GM12878 (cell line): ENCODE measurements around the gene ADCY7. TPM values are rescaled to one million over a fixed set of nuclear protein-coding genes. Genes with fewer than 3 reads are reported as not detected.

Experiments used
- ATAC-seq: fragments of 200-7000 bp; cut with Tn5 transposase; 3 replicates; pipeline ENCODE4 v1.9.1; 2020; ENCODE audit warnings: mild to moderate bottlenecking, moderate library complexity
- BruUV-seq: library from RNA; stranded (reverse); fragments of 400-500 nt; replicated peaks from 2 replicates; lab custom pipeline; 2021; lab: Mats Ljungman, UMichigan
- CTCF ChIA-PET: fragments of 300-600 bp; sonication (Branson Sonifier 250); formaldehyde crosslinking; extraction: SDS; loops from one replicate; lab custom pipeline; 2021; ENCODE audit warnings: inconsistent platforms; lab: Yijun Ruan, JAX
- POLR2A ChIA-PET: fragments of 350-600 bp; formaldehyde crosslinking; extraction: SDS; loops from one replicate; lab custom pipeline; 2021; ENCODE audit warnings: inconsistent platforms; lab: Charles Lee
- RAD21 ChIA-PET: fragments of 300-600 bp; sonication (Branson Sonifier 250); formaldehyde crosslinking; loops from one replicate; lab custom pipeline; 2023; ENCODE audit warnings: antibody characterized with exemption; ENCODE audit not compliant: unreplicated experiment; lab: Charles Lee
- SMC1A ChIA-PET: fragments of 300-600 bp; sonication (Branson Sonifier 250); formaldehyde crosslinking; loops from one replicate; lab custom pipeline; 2023; ENCODE audit not compliant: unreplicated experiment, uncharacterized antibody; lab: Charles Lee
- DNase-seq: peaks from one replicate; pipeline ENCODE4 v3.0.0-alpha.2; 2011; ENCODE audit warnings: low read depth, low spot score
- FAIRE-seq: peaks from 3 replicates; lab custom pipeline; 2011; peaks lifted over from hg19 to GRCh38; lab: Jason Lieb, UNC
- H2AFZ ChIP-seq: 2 replicates; pipeline ENCODE4 v1.6.0; 2011; ENCODE audit warnings: low read depth, low read length, control low read depth; ENCODE audit not compliant: control insufficient read depth
- H3K27ac ChIP-seq: 2 replicates; pipeline ENCODE4 v1.5.1; 2011; ENCODE audit warnings: control low read depth; ENCODE audit not compliant: control insufficient read depth, insufficient read depth
- H3K27me3 ChIP-seq, 2 experiments: replicated peaks in 1 of 2; 2 replicates each; pipeline versions ENCODE4 v1.6.0 to v1.6.1; 2011; ENCODE audit warnings: low read length in 1 of 2; ENCODE audit not compliant: control insufficient read depth in 2 of 2, insufficient read depth in 2 of 2
- H3K36me3 ChIP-seq, 2 experiments: 2 replicates each; pipeline ENCODE4 v1.5.1; 2011; ENCODE audit warnings: low read length in 1 of 2; ENCODE audit not compliant: control insufficient read depth in 2 of 2, insufficient read depth in 2 of 2
- H3K4me1 ChIP-seq: 2 replicates; pipeline ENCODE4 v1.6.1; 2011; ENCODE audit warnings: mild to moderate bottlenecking, low read length, moderate library complexity, mixed read lengths; ENCODE audit not compliant: control insufficient read depth, insufficient read depth
- H3K4me2 ChIP-seq: 2 replicates; pipeline ENCODE4 v1.6.0; 2011; ENCODE audit warnings: control low read depth; ENCODE audit not compliant: control insufficient read depth, insufficient read depth
- H3K4me3 ChIP-seq: fragments of 200-600 bp; sonication (generic); 2 replicates; pipeline ENCODE4 v1.5.1; 2016
- H3K79me2 ChIP-seq: 2 replicates; pipeline ENCODE4 v1.6.0; 2011; ENCODE audit warnings: low read length; ENCODE audit not compliant: control insufficient read depth, insufficient read depth
- H3K9ac ChIP-seq: 2 replicates; pipeline ENCODE4 v1.8.0; 2011; ENCODE audit warnings: low read length, control low read depth, mixed read lengths; ENCODE audit not compliant: control insufficient read depth, insufficient read depth
- H3K9me3 ChIP-seq: replicated peaks from 3 replicates; pipeline ENCODE4 v1.5.1; 2011; ENCODE audit warnings: mild to moderate bottlenecking, low read length; ENCODE audit not compliant: control insufficient read depth, insufficient read depth
- H4K20me1 ChIP-seq: 2 replicates; pipeline ENCODE4 v1.6.0; 2011; ENCODE audit not compliant: control insufficient read depth, insufficient read depth
- BCL3 ChIP-seq: IDR thresholded peaks from 2 replicates; pipeline ENCODE4 v1.6.1; 2011; ENCODE audit warnings: borderline replicate concordance, low read depth, mild to moderate bottlenecking, moderate library complexity, low read length; ENCODE audit not compliant: insufficient read depth, poor library complexity, severe bottlenecking
- BCLAF1 ChIP-seq: fragments of 450-650 bp; IDR thresholded peaks from 2 replicates; pipeline ENCODE4 v1.6.1; 2017; ENCODE audit warnings: antibody characterized with exemption, mild to moderate bottlenecking, moderate library complexity
- E4F1 ChIP-seq: fragments of 450-650 bp; IDR thresholded peaks from 2 replicates; pipeline ENCODE4 v1.6.1; 2018; ENCODE audit warnings: borderline replicate concordance, mild to moderate bottlenecking; ENCODE audit not compliant: partially characterized antibody
- FOXK2 ChIP-seq: fragments of 450-650 bp; IDR thresholded peaks from 2 replicates; pipeline ENCODE4 v1.6.1; 2017; ENCODE audit warnings: mild to moderate bottlenecking, moderate library complexity
- GATAD2B ChIP-seq: fragments of 450-650 bp; conservative IDR thresholded peaks from 2 replicates; pipeline ENCODE4 v1.6.1; 2017; ENCODE audit warnings: low read depth, mild to moderate bottlenecking, moderate library complexity
- IRF4 ChIP-seq: IDR thresholded peaks from 2 replicates; pipeline ENCODE4 v1.6.1; 2011; ENCODE audit warnings: low read depth, low read length
- KDM1A ChIP-seq: fragments of 200-600 bp; sonication (generic); IDR thresholded peaks from 2 replicates; pipeline ENCODE4 v1.6.1; 2016; ENCODE audit warnings: borderline replicate concordance
- SKIL ChIP-seq: fragments of 450-650 bp; IDR thresholded peaks from 2 replicates; pipeline ENCODE4 v1.6.1; 2017; ENCODE audit warnings: mild to moderate bottlenecking, low read depth, inconsistent platforms; ENCODE audit not compliant: poor library complexity, severe bottlenecking
- SMAD1 ChIP-seq: fragments of 450-650 bp; IDR thresholded peaks from 2 replicates; pipeline ENCODE4 v1.6.1; 2018; ENCODE audit warnings: mild to moderate bottlenecking, low read depth; ENCODE audit not compliant: partially characterized antibody
- SMC3 ChIP-seq: IDR thresholded peaks from 2 replicates; pipeline ENCODE4 v1.6.1; 2011; ENCODE audit warnings: low read length, improper control_type of control experiment, borderline replicate concordance
- ZNF207 ChIP-seq: fragments of 450-650 bp; IDR thresholded peaks from 2 replicates; pipeline ENCODE4 v1.6.1; 2014; ENCODE audit warnings: antibody characterized with exemption, mild to moderate bottlenecking, borderline replicate concordance
- WGBS: methylation state at CpG from one replicate; pipeline ENCODE4 v1.1.6; 2016; ENCODE audit warnings: low lambda C conversion rate; ENCODE audit not compliant: insufficient replicate concordance, insufficient coverage; ENCODE audit errors: missing lambda C conversion rate; 5-methylcytosine and 5-hydroxymethylcytosine counted together
- in situ Hi-C: fragments of 300-500 bp; cut with MboI; formaldehyde crosslinking; loops from 9 replicates; pipeline ENCODE4 v1.14.3; 2018; ENCODE audit warnings: mixed read lengths
- intact Hi-C: fragments of 100-400 bp; cut with micrococcal nuclease; formaldehyde crosslinking; loops from one replicate; pipeline ENCODE4 v1.14.2; 2022; ENCODE audit not compliant: unreplicated experiment
- polyA plus RNA-seq, 11 experiments: library from polyadenylated mRNA; depleted of rRNA in 4 of 11; unstranded in 6 of 11; stranded (reverse) in 5 of 11; fragments of >200 nt; fragmentation: Nextera tagmentation in 4 of 11; fragmentation: Illumina TruSeq in 1 of 11; extraction: Ambion mirVana in 4 of 11; extraction: Trizol in 1 of 11; gene quantifications; 1 replicate in 1 of 11; 2 replicates in 10 of 11; pipeline versions ENCODE4 v1.2.1 to v1.2.3, GENCODE V29; 2011 to 2016; ENCODE audit warnings: inconsistent platforms in 2 of 11, missing spikeins in 2 of 11, low read depth in 1 of 11
- total RNA-seq, 4 experiments: library from RNA; depleted of rRNA in 3 of 4; stranded (reverse); fragments of >200 nt in 3 of 4; fragmentation: Illumina TruSeq in 1 of 4; extraction: Trizol in 1 of 4; gene quantifications; 2 replicates each; pipeline versions ENCODE4 v1.2.1 to v1.2.3, GENCODE V29; 2013 to 2021

Gene ADCY7
- total and polyA plus RNA-seq, 10 of the 15 experiments (the other 5 are each of a cell fraction or from before 2014, with no cell fraction given) = 1.2 to 87.9 (median 24.4) TPM

GRCh38 chr16:50247906-50248608 lies 18.3 kb upstream of the ADCY7 start:
- Histone ChIP-seq H2AFZ (no peak overlapping the region), H3K27me3 (no peaks in the 10 kb centered on the region), H3K4me3 (no peak overlapping the region), H3K4me1 (no peaks in the 10 kb centered on the region), H3K36me3 (no peaks in the 10 kb centered on the region), H3K4me2 (no peak overlapping the region), H3K9ac (no peak overlapping the region), H4K20me1 (no peaks in the 10 kb centered on the region), H3K9me3 (no peaks in the 10 kb centered on the region), H3K79me2 (no peaks in the 10 kb centered on the region), H3K27ac (no peak overlapping the region)
- DNase-seq = no peak
- no peak for ATAC-seq
- intact Hi-C loops (loop anchor here (10.0 kb wide), 2 partner anchors 107 to 557 kb away; no protein-coding TSS in a partner anchor), in situ Hi-C loops (no loop called here)
- ChIA-PET RAD21 (interaction anchor here (0.7 kb wide), 1 partner anchor 182 kb away, joined by 3 read pairs; no protein-coding TSS in a partner anchor), POLR2A (no interaction called here), SMC1A (interaction anchor here (0.7 to 1.1 kb wide), 2 partner anchors 106 to 108 kb away, joined by 3 read pairs; no protein-coding TSS in a partner anchor), CTCF (interaction anchor here (1.1 to 11.2 kb wide), 5 partner anchors 27 to 397 kb away, joined by 3 to 102 read pairs (median 4); partner anchors contain the start of gene CNEP1R1)
- FAIRE-seq = no peak
- BruUV-seq = no TSS peak
- no peak for TF ChIP-seq E4F1
- no peak for TF ChIP-seq ZNF207
- no peak for TF ChIP-seq FOXK2
- TF ChIP-seq BCL3 = no peak
- no peak for TF ChIP-seq BCLAF1
- no peak for TF ChIP-seq SMC3
- TF ChIP-seq KDM1A = no peak
- TF ChIP-seq IRF4 = no peak
- TF ChIP-seq SMAD1 = no peak
- no peak for TF ChIP-seq GATAD2B
- TF ChIP-seq SKIL = no peak
- WGBS = 78% methylated on average over 13 of the region's 13 CpGs
